ENCODE results near the gene AREG.
A peak's percentile ranks its signal among the peaks of the same experiment; 100 is the strongest.

Gene AREG

DNA sequence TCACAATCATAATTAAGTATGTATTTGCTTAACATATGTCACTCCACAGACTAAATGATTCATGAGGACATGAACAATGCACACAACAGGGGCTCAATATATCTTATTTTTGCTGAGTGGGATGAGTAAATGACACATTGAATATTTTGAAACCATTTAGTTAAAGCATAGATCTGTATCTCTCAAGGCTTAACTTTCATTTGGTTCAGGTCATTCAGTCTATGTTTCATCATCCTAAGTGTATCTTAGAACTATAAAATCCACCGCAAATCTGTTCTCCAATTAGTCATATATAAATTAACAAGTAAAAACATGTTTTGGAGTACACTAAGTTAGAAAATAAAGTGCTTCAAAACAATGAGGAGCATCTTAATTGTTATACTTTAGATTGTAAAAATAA, 45.8 kb downstream of the AREG start:
- no peak overlapping the region for H3K4me3 ChIP-seq (replicated peaks; ENCODE audit: low read depth, low read length)
- TF ChIP-seq, protein P1, sequence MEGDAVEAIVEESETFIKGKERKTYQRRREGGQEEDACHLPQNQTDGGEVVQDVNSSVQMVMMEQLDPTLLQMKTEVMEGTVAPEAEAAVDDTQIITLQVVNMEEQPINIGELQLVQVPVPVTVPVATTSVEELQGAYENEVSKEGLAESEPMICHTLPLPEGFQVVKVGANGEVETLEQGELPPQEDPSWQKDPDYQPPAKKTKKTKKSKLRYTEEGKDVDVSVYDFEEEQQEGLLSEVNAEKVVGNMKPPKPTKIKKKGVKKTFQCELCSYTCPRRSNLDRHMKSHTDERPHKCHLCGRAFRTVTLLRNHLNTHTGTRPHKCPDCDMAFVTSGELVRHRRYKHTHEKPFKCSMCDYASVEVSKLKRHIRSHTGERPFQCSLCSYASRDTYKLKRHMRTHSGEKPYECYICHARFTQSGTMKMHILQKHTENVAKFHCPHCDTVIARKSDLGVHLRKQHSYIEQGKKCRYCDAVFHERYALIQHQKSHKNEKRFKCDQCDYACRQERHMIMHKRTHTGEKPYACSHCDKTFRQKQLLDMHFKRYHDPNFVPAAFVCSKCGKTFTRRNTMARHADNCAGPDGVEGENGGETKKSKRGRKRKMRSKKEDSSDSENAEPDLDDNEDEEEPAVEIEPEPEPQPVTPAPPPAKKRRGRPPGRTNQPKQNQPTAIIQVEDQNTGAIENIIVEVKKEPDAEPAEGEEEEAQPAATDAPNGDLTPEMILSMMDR (IDR thresholded peaks at IDR 0.05; ENCODE audit: low read depth, low read length, missing control alignments), result no peak
- no peak for DNase-seq (ENCODE audit: extremely low read depth, low read depth)

DNA sequence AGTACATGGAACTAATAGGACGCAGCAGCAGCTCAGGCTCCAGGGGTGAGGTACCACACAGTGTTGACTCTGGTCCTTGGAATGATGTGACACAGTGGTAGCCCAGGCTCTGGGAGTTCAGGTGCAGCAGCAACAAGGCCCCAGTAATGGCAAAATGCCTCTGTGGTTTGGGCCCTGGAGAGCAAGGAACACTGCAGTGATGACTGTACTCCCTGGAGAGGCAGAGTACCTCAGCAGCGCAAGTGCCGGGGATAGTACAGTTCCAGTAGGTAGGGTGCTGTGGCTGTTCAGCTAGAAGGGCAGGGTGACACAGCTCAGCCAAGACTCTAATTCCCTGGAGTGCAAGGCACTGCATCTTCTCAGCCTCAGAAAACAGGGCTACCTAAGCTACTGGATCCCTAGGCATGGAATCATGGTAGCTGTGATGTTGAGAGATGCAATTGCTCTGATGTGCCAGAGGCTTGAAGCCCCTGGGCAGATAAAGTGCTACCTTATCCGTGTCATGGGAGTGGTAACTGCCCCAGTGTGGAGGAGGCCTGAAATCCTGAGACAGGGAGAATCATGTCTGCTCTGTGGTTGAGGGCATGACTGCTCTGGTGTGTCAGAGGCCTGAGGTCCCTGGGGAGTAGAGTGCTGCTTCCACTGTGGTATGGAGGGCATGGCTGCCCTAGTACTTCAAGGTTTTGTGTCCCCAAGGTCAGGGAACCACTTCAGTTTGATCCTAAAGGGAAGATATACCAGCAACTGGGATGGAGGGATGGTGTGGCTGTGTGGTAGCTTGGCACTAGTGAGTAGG, 55.2 kb downstream of the AREG start:
- no peak overlapping the region for H3K4me3 ChIP-seq (replicated peaks; ENCODE audit: low read depth, low read length)
- DNase-seq (ENCODE audit: extremely low read depth, low read depth), result no peak
- TF ChIP-seq, protein P1 (IDR thresholded peaks at IDR 0.05; ENCODE audit: low read depth, low read length, missing control alignments), result no peak

DNA sequence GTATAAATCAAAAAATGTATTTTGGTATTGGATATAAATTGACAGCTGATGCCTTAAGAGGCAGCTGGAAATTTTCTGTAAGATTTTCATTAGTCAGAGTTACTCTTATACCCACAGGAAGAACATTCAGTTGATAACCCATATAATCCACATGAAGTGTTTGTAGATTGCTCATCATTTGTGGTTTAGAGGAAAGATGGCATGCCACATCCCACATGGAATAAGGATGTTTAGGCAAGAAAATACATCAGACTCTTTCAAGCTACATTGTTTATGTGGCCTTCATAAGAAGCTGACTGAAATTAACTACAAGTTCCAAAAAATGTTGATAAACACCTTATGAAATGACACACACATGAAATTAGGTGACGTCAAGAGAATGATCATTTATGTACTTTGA, 56.6 kb downstream of the AREG start:
- no peak overlapping the region for H3K4me3 ChIP-seq (replicated peaks; ENCODE audit: low read depth, low read length)
- TF ChIP-seq, protein P1 (IDR thresholded peaks at IDR 0.05; ENCODE audit: low read depth, low read length, missing control alignments), result no peak
- peak; percentile 52 for DNase-seq (ENCODE audit: extremely low read depth, low read depth)

DNA sequence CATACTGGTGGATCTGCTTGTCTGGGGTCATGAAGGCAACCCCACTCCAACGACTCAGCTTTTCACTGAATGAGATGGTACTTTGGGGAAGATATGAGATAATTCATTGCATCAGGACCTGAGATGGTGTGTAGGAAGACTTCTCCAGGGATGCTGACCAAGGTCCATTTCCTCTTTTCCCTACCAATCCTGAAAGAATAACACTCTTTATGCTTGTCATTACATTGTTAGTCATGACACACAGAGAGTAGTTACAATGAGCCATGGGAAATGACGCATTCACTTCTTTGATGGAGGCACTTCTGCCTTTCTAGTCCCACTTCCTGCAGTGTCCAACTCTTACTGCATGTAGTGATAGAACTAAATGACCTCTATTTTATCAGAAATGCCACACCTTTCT, 58.6 kb downstream of the AREG start:
- DNase-seq (ENCODE audit: extremely low read depth, low read depth), result peak; percentile 14
- TF ChIP-seq, protein P1 (IDR thresholded peaks at IDR 0.05; ENCODE audit: low read depth, low read length, missing control alignments), result no peak
- H3K4me3 ChIP-seq (replicated peaks; ENCODE audit: low read depth, low read length), result no peak overlapping the region

DNA sequence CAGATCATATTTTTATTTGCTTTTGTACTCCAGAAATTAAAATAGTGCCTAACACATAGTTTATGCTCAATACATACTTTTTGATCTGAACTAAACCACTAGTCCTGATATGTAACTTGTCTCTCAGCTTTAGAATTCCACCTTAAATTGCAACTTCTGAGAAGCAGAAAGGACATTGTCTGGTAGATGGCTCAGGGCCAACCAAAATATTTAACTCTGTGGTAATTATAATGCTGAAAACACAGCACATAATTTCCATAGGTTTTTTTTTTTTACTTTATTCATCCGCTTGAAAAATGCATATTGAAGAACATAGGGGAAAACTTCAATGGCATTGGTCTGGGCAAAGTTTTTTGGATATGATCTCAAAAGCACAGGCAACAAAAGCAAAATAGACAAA, 59.3 kb downstream of the AREG start:
- TF ChIP-seq, protein P1 (IDR thresholded peaks at IDR 0.05; ENCODE audit: low read depth, low read length, missing control alignments), result no peak
- H3K4me3 ChIP-seq (replicated peaks; ENCODE audit: low read depth, low read length), result no peak overlapping the region
- no peak for DNase-seq (ENCODE audit: extremely low read depth, low read depth)

Data from HFF-Myc (cell line).